Bone marrow (tissue), 2 donors: ENCODE measurements around the gene C16orf95.

Source experiments
- DNase-seq, 2 donors: peaks; one replicate each; lab custom pipeline; 2025; lab: John Stamatoyannopoulos, UW

C16orf95 gene

DNA sequence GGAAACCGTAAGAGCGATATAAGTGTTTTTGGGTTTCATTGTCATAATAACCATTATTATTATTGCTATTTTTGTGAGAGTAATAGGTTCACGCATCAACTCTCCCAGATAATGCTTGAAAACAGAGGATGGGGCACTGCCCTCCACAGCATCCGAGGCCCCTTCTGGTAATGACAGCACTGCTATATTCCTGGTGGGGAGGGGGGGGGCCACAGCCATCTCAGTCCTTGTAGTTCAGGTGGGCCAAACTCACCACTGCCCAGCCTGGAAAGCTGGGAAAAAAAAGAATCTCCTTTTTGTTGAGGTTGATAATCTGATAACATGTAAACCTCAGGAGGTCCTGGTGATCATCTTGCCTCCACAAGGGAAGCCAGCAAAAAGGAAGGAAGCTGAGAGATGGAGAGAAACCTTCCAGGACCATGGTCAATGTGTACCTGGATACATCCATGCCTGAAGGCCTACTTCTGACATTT is 706 bp downstream of the C16orf95 start:
- no peak for DNase-seq

DNA sequence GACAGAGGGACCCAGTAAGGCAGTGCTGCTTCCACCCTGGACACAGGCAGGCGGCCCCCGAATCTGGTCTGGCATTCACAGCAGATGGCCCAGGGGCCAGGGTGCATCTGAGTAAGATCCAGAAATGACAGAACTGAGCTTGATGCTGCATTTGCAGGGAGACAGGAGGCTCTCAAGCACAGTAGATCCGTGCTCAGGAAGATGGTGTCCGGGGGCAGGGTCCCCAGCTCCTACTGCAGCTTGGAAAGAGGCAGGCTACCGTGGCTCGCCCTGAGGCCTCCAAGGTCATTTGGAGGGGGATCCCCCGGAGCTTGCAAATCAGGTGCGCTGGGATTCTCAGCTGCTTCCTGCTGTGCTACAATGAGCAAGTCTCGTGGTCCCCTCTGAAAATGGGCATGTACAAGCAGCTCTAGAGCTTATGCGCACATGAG is 2.2 kb downstream of the C16orf95 start:
- no peak for DNase-seq

DNA sequence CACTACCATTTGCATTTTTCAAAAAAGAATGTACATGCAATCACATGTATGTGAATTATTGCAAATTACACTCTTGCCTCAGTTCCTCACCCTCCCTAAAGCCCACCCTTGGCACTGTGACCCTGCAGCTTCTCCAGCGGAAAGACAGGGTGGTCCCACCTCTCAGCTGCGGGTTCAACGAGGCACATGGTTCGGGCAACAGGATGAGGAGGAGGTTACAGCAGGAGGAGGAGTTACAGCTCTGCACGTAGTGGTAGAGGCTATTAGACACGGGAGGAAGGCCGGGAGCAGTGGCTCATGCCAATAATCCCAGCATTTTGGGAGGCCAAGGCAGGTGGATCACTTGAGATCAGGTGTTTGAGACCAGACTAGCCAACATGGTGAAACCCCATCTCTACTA is 5.2 kb downstream of the C16orf95 start:
- DNase-seq: no peak

DNA sequence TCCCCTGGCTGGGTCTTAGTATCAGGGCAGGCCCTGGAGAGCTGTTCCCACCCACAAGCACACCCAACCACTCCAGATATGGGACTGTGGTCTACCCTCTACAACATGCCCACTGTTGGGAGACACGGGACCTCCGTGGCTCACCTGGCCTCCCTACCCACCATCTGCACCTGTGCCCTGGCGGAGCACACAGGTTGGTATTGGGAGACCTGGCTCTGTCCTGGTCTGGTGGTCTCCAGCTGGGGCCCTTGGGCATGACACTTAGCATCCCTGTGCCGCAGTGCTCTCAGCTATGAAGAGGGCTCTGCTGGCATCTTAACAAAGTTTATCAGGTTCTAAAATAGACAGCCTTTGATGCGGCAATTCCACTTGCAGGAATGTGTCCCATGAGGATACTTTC is 5.8 kb downstream of the C16orf95 start:
- no peak for DNase-seq

DNA sequence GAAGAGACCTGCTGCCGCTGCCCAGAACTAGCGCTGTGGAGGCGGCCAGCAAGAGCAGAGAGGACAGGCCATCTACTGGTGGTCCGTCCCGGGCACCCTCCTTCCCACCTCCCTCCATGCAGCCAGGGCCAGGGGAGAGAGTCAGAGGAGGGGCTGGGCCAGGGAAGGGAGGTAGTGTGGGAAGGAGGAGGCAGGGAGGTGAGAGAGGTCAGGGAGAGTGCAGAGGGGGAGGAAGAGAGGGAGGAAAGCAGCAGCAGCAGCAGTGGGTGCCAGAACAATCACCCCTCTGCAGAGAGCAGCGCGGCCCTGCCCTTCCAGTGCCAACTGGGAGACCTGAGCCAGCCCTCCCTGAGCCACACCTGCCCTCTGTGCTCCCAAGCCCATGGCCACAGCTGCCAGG is 6.6 kb downstream of the C16orf95 start:
- DNase-seq: no peak

DNA sequence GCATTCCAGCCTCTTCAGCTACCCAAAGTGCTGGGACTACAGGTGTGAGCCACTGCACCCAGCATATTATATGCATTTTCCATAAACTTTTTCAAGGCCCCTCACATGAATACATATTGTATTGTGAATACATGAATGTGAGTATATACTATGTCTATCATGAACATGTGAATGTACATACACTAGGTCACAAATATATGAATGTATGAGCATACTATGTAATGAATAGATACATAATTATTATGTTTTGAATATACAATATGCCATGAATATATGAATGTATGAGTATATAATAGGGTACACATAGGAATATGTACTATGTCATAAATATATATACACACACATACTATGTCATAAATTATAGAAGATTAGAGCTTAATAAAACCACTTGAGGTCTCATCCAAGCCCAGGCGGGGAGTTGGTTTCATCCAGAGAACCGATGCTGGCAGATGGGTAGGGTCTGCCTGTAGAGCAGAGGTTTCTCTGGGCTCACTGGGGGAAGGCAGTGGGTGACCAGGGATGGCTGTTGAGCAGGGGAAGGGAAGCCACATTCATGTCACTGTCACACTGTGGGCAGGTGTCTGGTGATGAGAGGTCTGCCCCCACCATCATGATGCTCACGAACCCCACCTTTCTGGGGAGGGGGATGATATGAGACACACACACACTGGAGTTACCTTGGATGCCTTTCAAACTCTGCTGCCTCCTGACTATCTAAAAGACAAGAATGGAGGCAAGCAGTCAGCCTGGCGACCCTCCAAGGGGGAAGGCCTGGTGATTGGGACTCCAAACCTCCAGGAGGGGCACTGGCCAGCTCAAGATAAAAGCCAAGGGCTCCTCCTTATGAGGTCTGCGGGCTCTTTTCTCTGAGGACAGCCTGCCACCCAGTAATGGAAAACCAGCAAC is 7.3 kb downstream of the C16orf95 start:
- no peak for DNase-seq

DNA sequence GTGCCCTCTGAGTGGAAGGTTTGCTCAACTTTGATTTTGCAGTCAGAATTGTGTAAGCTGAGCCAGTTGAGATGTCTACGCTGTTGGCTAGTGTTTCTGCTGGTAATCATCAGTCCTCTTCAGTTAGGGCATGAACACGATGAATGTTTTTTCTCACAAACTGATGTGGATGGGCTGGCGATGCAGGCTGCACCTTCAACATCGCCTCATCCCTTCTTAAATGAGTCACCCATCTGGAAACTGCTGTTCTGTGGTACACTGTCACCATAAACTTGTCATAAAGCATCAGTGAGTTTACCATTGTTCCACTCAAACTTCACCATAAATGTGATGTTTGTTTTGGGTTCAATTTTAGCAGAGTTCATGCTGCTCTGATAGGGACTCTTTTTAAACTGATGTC is 8.4 kb downstream of the C16orf95 start:
- DNase-seq: no peak

DNA sequence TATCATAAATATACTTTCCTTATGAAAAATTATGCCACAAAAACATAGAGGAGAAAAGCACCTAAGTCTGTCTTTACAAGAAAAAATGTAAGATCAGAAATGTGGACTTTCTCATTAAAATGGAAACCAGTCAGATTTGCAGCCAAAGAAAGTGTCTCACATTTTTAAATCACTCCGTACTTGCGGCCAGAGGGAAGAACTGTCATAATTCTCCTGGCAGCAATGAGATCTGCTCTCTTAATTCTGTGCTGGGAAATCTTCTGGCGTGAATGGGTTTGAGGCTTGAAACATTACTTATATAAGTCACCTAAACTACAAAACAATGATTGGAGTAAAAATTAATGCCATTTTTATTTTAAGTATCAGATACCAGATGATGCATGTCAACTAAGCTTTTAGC is 10.7 kb downstream of the C16orf95 start:
- DNase-seq: no peak

DNA sequence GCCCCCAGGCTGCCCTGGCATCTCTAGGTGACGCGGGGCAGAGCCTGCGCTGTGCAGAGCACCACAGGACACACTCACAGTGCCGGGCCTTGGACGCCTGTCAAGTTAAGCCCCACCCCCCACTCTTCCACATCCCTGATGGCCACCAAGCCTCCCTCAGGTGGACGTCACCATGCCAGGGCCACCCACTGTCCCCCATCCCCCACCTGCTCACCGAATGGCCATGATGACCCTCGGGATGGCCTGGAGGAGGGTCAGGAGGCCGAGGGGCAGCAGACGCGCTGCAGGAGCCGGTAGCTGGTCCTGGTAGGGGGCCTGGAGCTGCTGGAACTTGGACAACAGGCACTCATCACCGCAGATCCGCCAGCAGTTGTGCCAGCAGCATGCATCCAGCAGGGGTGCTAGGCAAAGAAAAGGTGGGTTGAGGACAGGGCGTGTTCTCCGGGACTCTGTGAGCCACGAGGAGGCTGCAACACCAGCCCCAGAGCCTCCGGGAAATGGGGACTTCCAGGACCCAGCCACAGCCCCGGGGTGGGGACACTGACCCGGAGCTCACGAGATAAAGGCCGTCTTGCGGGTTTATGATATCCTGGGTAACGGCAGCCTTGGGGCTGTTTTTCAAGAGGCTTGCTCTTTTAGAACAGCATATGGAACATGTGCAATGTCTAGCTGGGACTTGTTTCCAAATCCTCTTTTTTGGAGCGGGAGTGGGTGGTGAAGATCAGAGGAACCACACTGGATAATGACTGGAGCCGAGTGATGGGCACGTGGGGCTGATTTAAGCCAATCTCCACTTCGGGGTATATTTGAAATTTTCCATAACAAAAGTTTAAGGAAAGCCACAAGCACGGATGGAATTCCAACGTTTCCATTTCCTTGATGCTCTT is 11.4 kb downstream of the C16orf95 start:
- DNase-seq: no peak

DNA sequence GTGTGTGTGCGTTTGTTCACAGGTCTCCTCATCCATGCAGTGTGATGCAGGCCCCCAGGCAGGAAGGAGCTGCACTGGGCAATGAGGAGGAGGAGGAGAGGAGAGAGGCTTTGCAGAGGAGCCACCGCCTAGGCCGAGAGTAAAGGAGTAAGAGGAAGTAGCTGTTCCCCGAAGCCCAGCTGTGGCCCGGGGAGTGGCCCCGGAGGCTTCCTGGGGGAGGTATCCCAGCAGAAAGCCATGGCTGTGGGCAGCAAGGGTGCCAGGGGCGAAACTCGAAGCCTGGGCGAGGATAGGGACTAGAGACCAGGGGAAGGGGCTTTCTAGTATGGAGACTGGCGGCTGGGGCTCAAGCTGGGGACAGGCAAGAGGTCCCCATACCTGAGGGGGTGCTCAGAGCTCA is 12.2 kb downstream of the C16orf95 start:
- DNase-seq: no peak

DNA sequence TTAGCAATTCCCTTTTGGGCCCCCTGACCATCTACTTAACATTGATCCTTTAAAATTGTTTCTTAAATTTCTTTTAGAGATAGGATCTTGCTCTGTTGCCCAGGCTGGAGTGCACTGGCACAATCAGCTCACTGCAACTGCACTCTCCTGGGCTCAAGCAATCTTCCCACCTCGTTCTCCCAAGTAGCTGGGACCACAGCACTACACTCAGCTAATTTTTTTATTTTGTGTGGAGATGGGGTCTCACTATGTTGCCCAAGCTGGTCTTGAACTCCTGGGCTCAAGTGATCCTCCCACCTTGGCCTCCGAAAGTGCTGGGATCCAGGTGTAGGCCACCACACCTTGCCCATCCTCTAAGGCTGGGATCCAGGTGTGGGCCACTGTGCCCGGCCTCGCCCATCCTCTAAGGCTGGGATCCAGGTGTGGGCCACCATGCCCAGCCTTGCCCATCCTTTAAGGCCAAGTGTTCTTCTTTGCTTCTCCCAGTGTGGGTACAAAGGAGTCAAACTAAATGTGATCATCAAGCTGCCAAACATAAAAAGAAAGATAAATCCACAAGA is 13.2 kb downstream of the C16orf95 start:
- DNase-seq: no peak

DNA sequence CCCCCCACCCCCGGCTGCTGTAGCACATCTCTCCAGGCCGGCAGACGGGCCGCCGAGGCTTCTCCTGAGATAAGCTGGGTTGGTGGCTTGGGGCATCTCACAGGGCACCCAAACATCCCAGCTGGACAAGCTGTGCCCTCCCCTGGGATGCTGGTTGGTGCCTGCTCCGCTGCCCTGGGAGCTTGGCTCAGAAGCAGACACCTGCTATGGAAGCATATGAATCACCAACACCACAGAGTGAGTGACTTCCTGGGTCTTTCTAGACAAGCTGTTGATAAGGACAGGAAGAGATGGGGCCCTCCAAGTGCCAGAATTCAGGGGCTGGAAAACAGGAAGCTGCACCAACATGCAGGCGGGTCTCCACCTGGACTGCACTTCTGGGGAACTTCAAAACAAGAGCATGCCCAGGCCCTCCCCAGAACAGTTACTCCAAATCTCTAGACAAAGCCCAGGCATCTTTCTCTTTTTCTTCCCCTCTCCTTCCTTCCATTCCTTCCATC is 13.7 kb downstream of the C16orf95 start:
- DNase-seq: peak in 1 of 2 donors; percentile 3

DNA sequence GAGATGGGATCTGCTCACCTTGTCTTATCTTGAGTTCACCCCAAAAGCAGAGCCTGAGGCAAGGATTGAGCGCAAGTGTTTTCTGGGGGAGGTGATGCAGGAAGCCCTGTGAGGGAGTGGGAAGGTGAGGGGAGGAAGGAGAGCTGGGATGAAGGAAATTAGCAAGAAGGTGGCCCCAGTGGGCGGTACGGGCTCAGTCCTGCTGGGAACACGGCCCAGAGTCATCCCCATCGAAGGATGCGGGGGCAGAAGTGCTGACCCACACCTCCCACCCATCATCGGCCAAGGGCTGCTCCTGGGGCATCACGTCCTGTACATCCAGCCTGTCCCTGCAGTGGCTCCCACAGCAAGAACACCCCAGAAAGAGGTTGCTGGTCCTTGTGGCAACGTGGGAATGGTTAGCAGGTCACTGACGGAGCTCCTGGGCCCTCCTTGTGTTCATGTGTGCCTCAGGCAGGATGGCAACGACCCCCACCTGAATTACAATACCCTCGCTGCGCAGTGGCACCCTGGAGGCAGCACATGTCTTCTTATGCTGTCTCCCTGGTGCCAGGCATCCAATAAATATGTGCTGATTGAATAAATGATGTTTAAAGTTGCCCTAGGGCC is 18.2 kb downstream of the C16orf95 start:
- no peak for DNase-seq

DNA sequence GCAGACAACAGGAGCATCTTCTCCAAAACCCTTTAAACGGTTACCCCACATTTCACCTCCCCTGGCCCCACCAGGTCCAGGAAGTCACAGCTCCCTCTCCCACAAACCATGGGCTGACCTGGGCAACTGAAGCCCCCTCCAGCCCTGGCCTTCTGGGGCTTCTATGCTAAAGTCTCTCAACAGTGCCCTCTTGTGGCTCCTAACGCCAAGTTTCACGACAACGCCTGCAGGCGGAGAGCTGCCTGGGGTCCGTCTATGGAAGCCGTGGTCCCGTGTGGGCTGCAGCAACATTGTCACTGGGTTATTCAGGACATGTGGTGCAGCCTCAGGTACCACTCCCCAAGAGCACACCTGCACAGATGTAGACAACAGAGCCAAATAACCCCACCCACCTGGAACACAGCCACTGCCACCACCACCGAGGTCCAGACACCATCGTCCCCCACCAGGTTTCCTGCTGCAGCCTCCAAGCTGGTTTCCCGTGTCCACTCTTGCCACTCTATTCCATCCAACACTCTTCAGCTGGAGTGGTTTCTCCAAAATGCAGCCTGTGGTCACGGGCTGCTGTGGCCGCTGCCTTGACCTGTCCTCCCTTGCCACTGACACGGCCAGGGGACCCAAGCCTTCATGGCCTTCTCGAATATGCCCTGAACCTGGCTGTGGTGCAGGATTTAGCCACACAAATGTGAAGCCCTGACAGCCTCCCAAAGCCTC is 19.1 kb downstream of the C16orf95 start:
- peak in 1 of 2 donors; percentile 22 for DNase-seq

DNA sequence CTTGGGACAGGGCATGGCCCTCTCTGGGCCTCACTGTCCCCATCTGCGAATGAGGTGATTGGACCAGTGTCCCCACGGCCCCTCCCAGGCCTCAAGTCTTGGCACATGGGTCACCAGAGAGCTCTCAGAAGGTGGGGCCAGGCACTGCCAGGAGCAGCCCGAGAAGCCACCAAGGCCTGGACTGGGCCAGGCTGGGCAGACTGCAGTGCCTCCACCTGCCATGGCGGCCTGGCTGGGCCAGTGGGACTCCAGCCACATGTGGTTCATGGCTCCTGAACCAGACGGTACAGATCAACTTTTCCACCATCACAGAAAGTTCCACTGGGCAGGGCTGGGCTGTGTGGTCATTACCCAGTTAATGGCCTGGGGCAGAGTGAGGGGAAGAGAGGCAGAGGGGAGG is 19.8 kb downstream of the C16orf95 start:
- DNase-seq: no peak

DNA sequence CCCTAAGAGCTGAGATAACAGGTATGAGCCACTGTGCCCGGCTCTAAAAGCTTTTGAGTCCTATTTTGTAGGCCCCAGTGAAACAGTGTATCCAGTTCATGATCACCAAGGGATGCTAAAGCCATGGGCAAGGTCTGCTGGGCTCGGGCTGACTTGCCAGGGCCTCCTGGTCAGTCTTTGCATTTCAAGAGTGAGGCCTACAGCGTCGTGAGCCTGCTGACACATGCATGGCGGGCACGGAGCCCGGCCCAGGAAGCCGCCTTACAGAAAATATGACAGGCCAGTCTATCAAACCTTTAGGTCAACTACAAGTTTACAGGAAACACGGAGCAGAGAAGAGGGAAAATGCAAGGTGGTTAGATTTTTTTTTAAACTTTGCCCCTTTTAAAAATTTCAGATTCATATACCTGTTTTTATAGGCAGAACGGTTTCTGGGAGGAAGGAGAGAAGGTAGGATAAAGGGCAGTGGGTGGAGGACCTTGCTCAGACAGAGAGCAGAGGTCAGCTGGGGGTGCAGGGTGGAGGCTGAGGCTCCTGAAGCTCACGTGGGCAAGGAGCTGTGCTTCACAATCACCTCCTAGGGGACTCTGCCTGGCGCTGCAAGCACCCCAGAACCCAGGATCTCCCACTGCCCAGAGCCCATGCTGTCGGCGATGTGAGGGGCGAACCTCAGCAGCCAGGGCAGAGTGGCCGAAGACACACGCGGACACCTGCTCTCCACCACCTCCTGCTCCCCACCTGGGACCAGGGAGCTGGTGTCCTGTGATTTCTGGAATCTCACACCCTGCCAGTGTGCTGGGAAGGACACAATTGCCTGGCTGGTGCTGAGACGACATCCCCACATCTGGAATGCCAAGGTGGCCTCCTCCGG is 21.3 kb downstream of the C16orf95 start:
- no peak for DNase-seq

DNA sequence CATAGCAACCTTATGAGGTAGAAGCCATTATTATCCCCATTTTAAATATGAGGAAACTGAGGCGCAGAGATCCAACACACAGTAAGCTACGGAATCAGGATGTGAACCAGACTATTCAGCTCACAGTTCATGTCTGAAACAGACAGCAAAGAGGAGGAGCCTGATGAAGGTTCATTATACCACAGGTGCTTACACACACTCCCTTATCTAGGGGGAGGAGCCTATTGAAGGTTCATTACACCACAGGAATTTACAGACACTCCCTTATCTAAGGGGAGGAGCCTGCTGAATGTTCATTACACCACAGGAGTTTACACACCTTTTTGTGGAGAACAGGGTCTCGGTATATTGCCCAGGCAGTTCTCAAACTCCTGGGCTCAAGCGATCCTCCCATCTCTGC is 21.9 kb downstream of the C16orf95 start:
- DNase-seq: no peak

DNA sequence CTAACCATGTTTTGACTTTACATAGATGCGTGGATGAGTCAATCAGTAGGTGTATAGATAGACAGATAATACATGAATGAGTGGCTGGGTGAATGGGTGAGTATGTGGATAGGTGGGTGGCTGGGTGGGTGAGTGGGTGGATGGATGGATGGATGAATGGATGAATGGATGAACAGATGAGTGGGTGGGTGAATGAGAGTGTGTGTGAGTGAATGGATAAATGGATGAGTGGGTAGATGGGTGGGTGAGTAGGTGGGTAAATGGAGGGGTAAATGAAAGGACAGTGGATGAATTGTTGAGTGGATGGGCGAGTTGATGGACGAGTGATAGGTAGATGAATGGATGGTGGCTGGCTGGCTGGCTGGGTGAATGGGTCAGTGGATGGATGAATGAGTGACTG is 23.2 kb downstream of the C16orf95 start:
- no peak for DNase-seq

DNA sequence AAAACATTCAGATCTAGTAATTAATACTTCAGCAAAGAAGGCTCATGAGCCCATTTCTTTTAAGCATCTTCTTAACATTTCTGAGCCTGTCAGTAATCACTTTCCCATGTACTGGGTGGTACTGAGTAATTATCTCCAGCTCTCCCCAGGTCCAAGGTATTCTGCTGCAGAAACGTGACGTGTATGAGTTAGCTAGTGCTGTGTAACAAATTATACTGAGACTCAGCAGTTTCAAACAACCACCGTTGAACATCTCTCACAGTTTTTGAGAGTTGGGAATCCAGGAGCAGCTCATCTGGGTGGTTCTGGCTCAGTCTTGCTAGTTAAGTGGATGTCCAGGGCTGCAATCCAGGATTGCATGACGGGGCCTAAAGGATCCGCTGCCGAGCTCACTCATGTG is 25.2 kb downstream of the C16orf95 start:
- no peak for DNase-seq

DNA sequence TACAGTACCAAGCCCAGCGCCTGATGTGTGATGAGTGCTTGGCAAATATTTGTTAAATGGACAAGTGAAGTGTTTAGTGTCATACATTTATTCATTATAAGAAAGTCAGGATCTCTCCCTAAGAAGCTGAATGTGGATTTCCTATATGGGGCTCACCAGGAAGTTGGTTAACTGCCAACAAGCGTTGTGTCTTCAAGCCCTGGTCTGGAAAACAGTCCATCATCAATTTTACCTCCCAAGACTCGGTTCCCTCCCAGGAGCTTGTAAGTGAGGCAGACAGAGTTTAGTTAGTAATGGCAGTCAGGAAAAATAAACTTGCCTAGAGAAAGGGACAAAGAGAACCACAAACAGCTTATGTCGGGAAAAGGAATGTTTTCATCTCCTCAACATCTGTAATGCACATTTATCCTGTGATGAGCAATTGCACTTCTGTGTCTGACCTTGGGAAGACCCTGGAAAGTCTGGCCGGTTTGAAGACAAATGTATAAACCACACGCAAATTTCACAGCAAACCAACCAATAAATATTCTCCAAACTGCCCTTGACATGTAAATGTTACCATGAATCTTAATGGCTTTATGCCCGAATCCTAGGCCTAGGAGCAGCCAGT is 28.3 kb downstream of the C16orf95 start:
- no peak for DNase-seq
